HCT116 (cell line): ENCODE measurements around the gene COPS6. TPM values are rescaled to one million over a fixed set of nuclear protein-coding genes. Genes with fewer than 3 reads are reported as not detected.

ENCODE experiments used
- ATAC-seq: fragments of 200-7000 bp; cut with Tn5 transposase; 2 replicates; pipeline ENCODE4 v1.9.1; 2020; ENCODE audit warnings: mild to moderate bottlenecking, moderate library complexity
- BruUV-seq: library from RNA; stranded (reverse); fragments of 400-500 nt; replicated peaks from 2 replicates; lab custom pipeline; 2021; lab: Mats Ljungman, UMichigan
- CTCF ChIA-PET: fragments of 300-600 bp; sonication (Branson Sonifier 250); formaldehyde crosslinking; loops from one replicate; lab custom pipeline; 2021; ENCODE audit warnings: antibody characterized with exemption; lab: Charles Lee
- POLR2A ChIA-PET: fragments of 300-600, 350-600 bp; sonication (Branson Sonifier 250); formaldehyde crosslinking; loops from one replicate; lab custom pipeline; 2021; ENCODE audit warnings: antibody characterized with exemption; lab: Charles Lee
- RAD21 ChIA-PET, 2 experiments: fragments of 300-600 bp; sonication (Branson Sonifier 250); formaldehyde crosslinking; loops; one replicate each; lab custom pipeline; 2023; ENCODE audit warnings: low total read pairs in 2 of 2; ENCODE audit not compliant: uncharacterized antibody in 2 of 2, unreplicated experiment in 2 of 2, low non-redundant PET in 1 of 2; lab: Charles Lee
- DNase-seq: peaks from one replicate; pipeline ENCODE4 v3.0.0-alpha.2; 2010; ENCODE audit warnings: low read depth, low spot score
- H2AFZ ChIP-seq: fragments of 200-600 bp; shearing (Covaris generic), sonication (generic); 2 replicates; pipeline ENCODE4 v1.6.1; 2017; ENCODE audit warnings: low read depth, mixed run types, mixed read lengths, antibody characterized with exemption, low read length; ENCODE audit not compliant: poor library complexity, severe bottlenecking
- H3K27ac ChIP-seq: 2 replicates; pipeline ENCODE4 v1.5.1; 2012; ENCODE audit warnings: low read depth, low read length
- H3K27me3 ChIP-seq: fragments of 200-600 bp; sonication (generic); 2 replicates; pipeline ENCODE4 v1.6.1; 2016; ENCODE audit warnings: mixed run types, low read length, mixed read lengths; ENCODE audit not compliant: insufficient read depth
- H3K36me3 ChIP-seq, 2 experiments: fragments of 200-500 bp in 1 of 2; fragments of 200-600 bp in 1 of 2; sonication (Bioruptor generic) in 1 of 2; sonication (generic) in 1 of 2; 2 replicates each; pipeline versions ENCODE4 v1.5.1 to v1.6.1; 2014 to 2016; ENCODE audit warnings: low read length in 2 of 2, inconsistent platforms in 1 of 2, mixed read lengths in 1 of 2, mixed run types in 1 of 2; ENCODE audit not compliant: insufficient read depth in 2 of 2, control insufficient read depth in 1 of 2
- H3K4me1 ChIP-seq, 2 experiments: fragments of 200-600 bp in 1 of 2; sonication (generic) in 1 of 2; 2 replicates each; pipeline versions ENCODE4 v1.5.1 to v1.6.1; 2012 to 2017; ENCODE audit warnings: low read length in 2 of 2, inconsistent platforms in 1 of 2, mild to moderate bottlenecking in 1 of 2, mixed read lengths in 1 of 2, mixed run types in 1 of 2, moderate library complexity in 1 of 2; ENCODE audit not compliant: insufficient read depth in 2 of 2, control insufficient read depth in 1 of 2
- H3K4me2 ChIP-seq: fragments of 200-600 bp; sonication (generic); 2 replicates; pipeline ENCODE4 v1.6.1; 2017; ENCODE audit warnings: mixed run types, low read length, mixed read lengths
- H3K4me3 ChIP-seq, 2 experiments: fragments of 200-600 bp in 1 of 2; sonication (generic) in 1 of 2; replicated peaks in 1 of 2; 2 replicates each; pipeline ENCODE4 v1.5.1; 2011 to 2016; ENCODE audit warnings: low read length in 2 of 2, control low read depth in 1 of 2, low read depth in 1 of 2, mild to moderate bottlenecking in 1 of 2, mixed read lengths in 1 of 2, mixed run types in 1 of 2
- H3K79me2 ChIP-seq: fragments of 200-600 bp; sonication (generic); 2 replicates; pipeline ENCODE4 v1.6.1; 2017; ENCODE audit warnings: mild to moderate bottlenecking, mixed run types, low read length, moderate library complexity, mixed read lengths; ENCODE audit not compliant: insufficient read depth
- H3K9ac ChIP-seq: fragments of 200-600 bp; sonication (generic); 2 replicates; pipeline ENCODE4 v1.6.1; 2016; ENCODE audit warnings: low read length, mixed read lengths
- H3K9me2 ChIP-seq: fragments of 200-600 bp; sonication (generic), shearing (Covaris generic); 2 replicates; pipeline ENCODE4 v1.6.1; 2017; ENCODE audit warnings: mixed run types, mild to moderate bottlenecking, moderate library complexity; ENCODE audit not compliant: insufficient read depth
- H3K9me3 ChIP-seq, 2 experiments: fragments of 200-500 bp in 1 of 2; fragments of 200-600 bp in 1 of 2; sonication (Bioruptor generic) in 1 of 2; sonication (generic) in 1 of 2; 2 replicates each; pipeline ENCODE4 v1.6.1; 2014 to 2017; ENCODE audit warnings: low read length in 2 of 2, mixed read lengths in 2 of 2, inconsistent platforms in 1 of 2, low read depth in 1 of 2, mild to moderate bottlenecking in 1 of 2, mixed run types in 1 of 2, moderate library complexity in 1 of 2; ENCODE audit not compliant: control insufficient read depth in 1 of 2, insufficient read depth in 1 of 2
- H4K20me1 ChIP-seq: fragments of 200-600 bp; sonication (generic), shearing (Covaris generic); 2 replicates; pipeline ENCODE4 v1.6.1; 2017; ENCODE audit warnings: mixed run types, mild to moderate bottlenecking, moderate library complexity; ENCODE audit not compliant: insufficient read depth
- CTCF ChIP-seq, 3 experiments: fragments of 200-600 bp in 1 of 3; sonication (generic) in 1 of 3; IDR thresholded peaks in 2 of 3; conservative IDR thresholded peaks in 1 of 3; 2 replicates each; pipeline ENCODE4 v1.5.1; 2012 to 2017; ENCODE audit warnings: low read depth in 2 of 3, low read length in 2 of 3, antibody characterized with exemption in 1 of 3, borderline replicate concordance in 1 of 3, control low read depth in 1 of 3, mild to moderate bottlenecking in 1 of 3, mixed read lengths in 1 of 3, mixed run types in 1 of 3, moderate library complexity in 1 of 3; ENCODE audit not compliant: insufficient read depth in 1 of 3
- EGR1 ChIP-seq: IDR thresholded peaks from 2 replicates; pipeline ENCODE4 v1.6.1; 2012; ENCODE audit warnings: low read depth
- ELF1 ChIP-seq: IDR thresholded peaks from 2 replicates; pipeline ENCODE4 v1.6.1; 2012; ENCODE audit warnings: low read depth, borderline replicate concordance
- FOSL1 ChIP-seq: IDR thresholded peaks from 2 replicates; pipeline ENCODE4 v1.6.1; 2012; ENCODE audit warnings: low read depth
- MAX ChIP-seq: IDR thresholded peaks from 2 replicates; pipeline ENCODE4 v1.6.1; 2012
- POLR2A ChIP-seq: IDR thresholded peaks from 2 replicates; pipeline ENCODE4 v1.7.0; 2011; ENCODE audit warnings: borderline replicate concordance; ENCODE audit not compliant: insufficient read depth, insufficient read length; ENCODE audit errors: extremely low read depth
- POLR2AphosphoS5 ChIP-seq: IDR thresholded peaks from 2 replicates; pipeline ENCODE4 v1.6.1; 2011; ENCODE audit warnings: mild to moderate bottlenecking, low read depth, low read length, moderate library complexity
- RAD21 ChIP-seq: IDR thresholded peaks from 2 replicates; pipeline ENCODE4 v1.6.1; 2012; ENCODE audit warnings: low read depth, mild to moderate bottlenecking
- SRF ChIP-seq: IDR thresholded peaks from 2 replicates; pipeline ENCODE4 v1.6.1; 2012; ENCODE audit warnings: low read depth
- ZFX ChIP-seq: fragments of 450-650 bp; IDR thresholded peaks from 2 replicates; pipeline ENCODE4 v1.6.1; 2017
- intact Hi-C: fragments of 100-400 bp; cut with micrococcal nuclease; formaldehyde crosslinking; loops from 2 replicates; pipeline ENCODE4 v1.10.0; 2022
- total RNA-seq: library from RNA; stranded (reverse); gene quantifications from one replicate; pipeline ENCODE4 v1.2.1, GENCODE V29; 2021; ENCODE audit not compliant: unreplicated experiment
- TF ChIP-seq, protein P1 (sequence below): IDR thresholded peaks from 2 replicates; pipeline ENCODE4 v1.6.1; 2011; ENCODE audit warnings: mild to moderate bottlenecking, low read length, moderate library complexity; ENCODE audit not compliant: insufficient replicate concordance; ENCODE audit errors: extremely low read depth

COPS6 gene
- total RNA-seq, 1 experiment from 2014 or later = 126 TPM

GRCh38 chr7:100048680-100049079 is 40.1 kb upstream of the COPS6 start:
- Histone ChIP-seq H3K27me3 (no peaks in the 10 kb centered on the region), H3K36me3 (peaks cover 0 to 3% of the 10 kb centered on the region in 2 experiments; a peak in 1 of 4 replicates), H3K4me1 (peaks cover 10 to 16% of the 10 kb centered on the region in 2 experiments; a peak in 2 of 4 replicates), H3K79me2 (peaks cover 14% of the 10 kb centered on the region), H2AFZ (peak overlapping the region; percentile 57), H3K4me3 (no peak overlapping the region), H3K27ac (no peak overlapping the region), H3K9me2 (no peaks in the 10 kb centered on the region), H3K9me3 (no peaks in the 10 kb centered on the region), H4K20me1 (no peaks in the 10 kb centered on the region), H3K9ac (no peak overlapping the region), H3K4me2 (no peak overlapping the region)
- TF ChIP-seq ZFX = no peak
- no peak for TF ChIP-seq RAD21
- TF ChIP-seq ELF1 = no peak
- TF ChIP-seq CTCF (IDR thresholded peaks at IDR 0.05 in 2 of 3, conservative IDR thresholded peaks at IDR 0.05 in 1 of 3; ENCODE audit: borderline replicate concordance in 1 of 3, insufficient read depth in 1 of 3, low read depth in 2 of 3, low read length in 2 of 3) = no peak
- no peak for TF ChIP-seq SRF
- no peak for TF ChIP-seq EGR1
- TF ChIP-seq MAX = no peak
- no peak for TF ChIP-seq POLR2AphosphoS5
- TF ChIP-seq, protein P1, sequence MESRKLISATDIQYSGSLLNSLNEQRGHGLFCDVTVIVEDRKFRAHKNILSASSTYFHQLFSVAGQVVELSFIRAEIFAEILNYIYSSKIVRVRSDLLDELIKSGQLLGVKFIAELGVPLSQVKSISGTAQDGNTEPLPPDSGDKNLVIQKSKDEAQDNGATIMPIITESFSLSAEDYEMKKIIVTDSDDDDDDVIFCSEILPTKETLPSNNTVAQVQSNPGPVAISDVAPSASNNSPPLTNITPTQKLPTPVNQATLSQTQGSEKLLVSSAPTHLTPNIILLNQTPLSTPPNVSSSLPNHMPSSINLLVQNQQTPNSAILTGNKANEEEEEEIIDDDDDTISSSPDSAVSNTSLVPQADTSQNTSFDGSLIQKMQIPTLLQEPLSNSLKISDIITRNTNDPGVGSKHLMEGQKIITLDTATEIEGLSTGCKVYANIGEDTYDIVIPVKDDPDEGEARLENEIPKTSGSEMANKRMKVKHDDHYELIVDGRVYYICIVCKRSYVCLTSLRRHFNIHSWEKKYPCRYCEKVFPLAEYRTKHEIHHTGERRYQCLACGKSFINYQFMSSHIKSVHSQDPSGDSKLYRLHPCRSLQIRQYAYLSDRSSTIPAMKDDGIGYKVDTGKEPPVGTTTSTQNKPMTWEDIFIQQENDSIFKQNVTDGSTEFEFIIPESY = no peak
- no peak for TF ChIP-seq POLR2A
- TF ChIP-seq FOSL1 = no peak
- intact Hi-C loops = loop anchor here (2.0 kb wide), 1 partner anchor 52 kb away; the partner anchor contains the start of genes AP4M1 and MCM7
- ATAC-seq (no peak), DNase-seq (no peak)
- BruUV-seq = no TSS peak
- ChIA-PET CTCF (no interaction called here), RAD21 (no interaction called here), POLR2A (interaction anchor here (1.6 kb wide), 1 partner anchor 33 kb away, joined by 5 read pairs; the partner anchor contains the start of gene ZKSCAN1)
